HG03469 (cell line): Measurements from ENCODE around the gene KIF26B.
"Not testable (repeated sequence)": the region's sequence is repeated elsewhere in the genome, so short reads cannot be mapped to it uniquely, and the experiment has no call there.

Experiments used
- ATAC-seq: cut with Tn5 transposase; IDR thresholded peaks from one replicate; pipeline ENCODE4 v1.9.1; 2021; ENCODE audit warnings: mild to moderate bottlenecking, moderate library complexity, moderate number of reproducible peaks; ENCODE audit not compliant: unreplicated experiment

The KIF26B gene

DNA sequence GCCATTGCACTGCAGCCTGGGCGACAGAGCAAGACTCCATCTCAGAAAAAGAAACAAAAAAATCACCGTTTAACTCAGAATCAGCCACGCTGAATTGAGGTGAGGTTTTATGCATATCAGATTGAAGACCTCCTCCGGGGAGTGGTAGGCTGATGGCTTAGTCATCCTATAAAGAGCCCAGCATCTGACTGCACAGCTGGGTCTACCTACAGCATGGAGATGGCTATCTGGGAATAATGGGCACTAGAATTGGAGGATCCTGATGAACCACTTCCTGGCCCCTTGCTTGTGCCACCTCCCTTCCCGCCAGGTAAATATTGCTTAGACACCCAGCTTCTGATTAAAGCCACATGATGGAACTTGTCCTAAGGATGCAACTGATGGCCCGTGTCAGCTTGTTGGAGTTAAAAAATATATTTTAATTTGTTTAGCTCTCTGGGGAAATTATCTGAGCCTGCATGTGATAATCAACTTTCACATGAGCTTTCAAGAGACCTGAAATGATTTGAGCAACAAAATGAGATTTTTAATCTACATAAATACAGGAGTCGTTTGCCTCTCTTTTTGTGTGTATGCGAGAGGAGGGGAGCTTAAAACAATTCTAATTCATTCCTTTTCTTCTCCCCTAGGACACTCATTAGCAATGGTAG, 157.2 kb downstream of the KIF26B start:
- ATAC-seq: no peak

DNA sequence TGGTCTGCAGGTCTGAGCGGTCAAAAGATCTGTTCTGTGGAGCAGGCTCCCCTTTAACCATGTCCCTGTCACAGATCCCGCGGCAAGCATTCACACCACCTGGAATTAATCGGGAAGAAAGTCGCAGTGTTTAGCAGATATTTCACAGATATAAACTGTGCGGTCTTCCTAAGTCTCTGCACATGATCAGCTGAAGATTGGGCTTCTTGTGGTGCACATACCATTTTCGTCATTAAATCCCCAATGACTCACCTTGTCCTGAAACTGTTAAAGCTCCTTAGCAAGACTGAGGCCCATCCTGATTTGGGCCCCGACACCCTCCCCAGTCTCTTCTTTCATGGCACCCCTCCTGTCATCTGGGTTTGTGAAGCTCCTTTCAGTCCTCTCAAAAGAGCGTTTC, 158.8 kb downstream of the KIF26B start:
- no peak for ATAC-seq

GRCh38 chr1:245316784-245317183, 162.0 kb downstream of the KIF26B start:
- ATAC-seq: no peak

DNA sequence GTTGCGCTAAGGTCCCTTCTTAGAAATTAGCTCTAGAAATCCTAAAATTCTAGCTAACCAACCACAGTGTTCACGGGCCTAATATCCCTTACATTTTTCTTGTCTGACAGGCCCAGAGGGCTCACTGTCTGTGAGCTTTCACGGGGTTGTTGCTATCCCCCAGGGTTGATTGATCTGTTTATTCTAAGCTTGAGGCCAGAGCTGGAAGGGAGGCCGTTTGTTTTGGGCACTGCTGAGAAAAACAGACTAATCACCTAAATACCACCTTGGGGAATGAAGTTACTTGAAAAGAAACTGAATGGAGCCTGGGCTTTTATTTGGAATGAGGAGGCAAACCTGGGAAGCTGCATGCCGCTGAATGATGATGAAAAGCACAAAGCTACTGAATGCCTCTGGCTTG, 162.4 kb downstream of the KIF26B start:
- no peak for ATAC-seq

- ATAC-seq: no peak
Observed at GRCh38 chr1:245319094-245319493, 164.3 kb downstream of the KIF26B start.

DNA sequence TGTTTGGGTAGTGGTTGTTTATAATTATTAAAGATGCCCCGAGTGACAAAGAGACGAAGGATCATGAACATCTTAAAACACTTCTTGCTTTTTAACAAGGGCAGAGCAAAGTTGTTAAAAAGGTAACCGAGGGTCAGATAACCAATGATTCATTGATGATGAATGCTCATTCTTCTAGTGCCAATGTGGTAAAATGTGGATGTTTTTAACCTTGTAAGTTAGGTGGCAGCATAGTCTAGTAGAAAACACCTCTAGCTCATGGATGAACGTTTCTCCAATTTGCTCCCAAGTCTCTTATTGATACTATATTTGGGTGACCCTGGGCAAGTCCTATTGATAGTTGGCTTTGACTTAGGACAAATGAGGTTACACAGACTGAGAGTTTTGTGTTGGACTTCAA, 167.9 kb downstream of the KIF26B start:
- ATAC-seq: no peak

- ATAC-seq: not testable (repeated sequence)
Observed at GRCh38 chr1:245323765-245324164, 169.0 kb downstream of the KIF26B start.

GRCh38 chr1:245325922-245326795, 171.4 kb downstream of the KIF26B start:
- ATAC-seq: no peak

- no peak for ATAC-seq
Observed at GRCh38 chr1:245327360-245327759, 172.6 kb downstream of the KIF26B start.

GRCh38 chr1:245327842-245328241, 173.1 kb downstream of the KIF26B start:
- ATAC-seq: no peak

DNA sequence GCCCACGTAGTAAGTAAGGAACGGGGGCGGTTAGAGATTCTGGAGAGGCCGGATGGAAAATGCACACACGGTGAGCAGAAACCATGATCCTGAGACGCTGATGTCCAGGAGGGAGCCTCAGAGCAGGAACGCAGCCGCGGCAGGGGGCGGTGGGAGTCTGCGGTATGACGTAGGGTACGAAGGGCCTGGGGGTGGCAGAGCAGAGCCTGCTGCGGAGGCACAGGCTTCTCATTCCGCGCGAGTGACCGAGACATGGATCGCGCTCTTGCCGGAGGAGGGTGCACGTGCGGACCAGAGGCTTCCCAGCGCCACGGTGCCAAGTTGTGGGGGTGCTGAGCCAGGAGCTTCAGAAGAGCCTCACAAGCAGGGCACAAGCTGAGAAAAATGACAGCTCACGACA, 176.2 kb downstream of the KIF26B start:
- ATAC-seq: no peak

GRCh38 chr1:245332085-245332484, 177.3 kb downstream of the KIF26B start:
- ATAC-seq: no peak

DNA sequence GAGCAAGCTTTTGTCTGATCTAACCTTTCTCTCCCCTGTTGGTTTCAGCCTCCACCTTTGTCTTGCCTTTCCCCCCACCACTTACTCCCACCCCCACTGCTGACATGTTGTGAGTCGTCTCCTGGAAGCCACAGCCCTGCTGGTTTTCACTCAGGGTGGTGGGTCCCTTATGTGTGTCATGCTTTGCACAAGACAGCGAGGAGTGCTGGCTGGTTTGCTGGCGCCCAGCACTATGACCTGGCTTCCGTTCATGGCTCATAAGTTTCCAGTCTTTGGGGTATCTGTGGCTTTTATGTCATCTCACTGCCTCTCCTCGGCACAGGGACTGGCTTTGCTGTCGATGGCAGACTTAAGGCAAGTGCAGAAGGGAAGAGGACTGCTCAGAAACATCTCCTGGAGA, 177.7 kb downstream of the KIF26B start:
- ATAC-seq: no peak

GRCh38 chr1:245334235-245334634, 179.4 kb downstream of the KIF26B start:
- ATAC-seq: no peak

DNA sequence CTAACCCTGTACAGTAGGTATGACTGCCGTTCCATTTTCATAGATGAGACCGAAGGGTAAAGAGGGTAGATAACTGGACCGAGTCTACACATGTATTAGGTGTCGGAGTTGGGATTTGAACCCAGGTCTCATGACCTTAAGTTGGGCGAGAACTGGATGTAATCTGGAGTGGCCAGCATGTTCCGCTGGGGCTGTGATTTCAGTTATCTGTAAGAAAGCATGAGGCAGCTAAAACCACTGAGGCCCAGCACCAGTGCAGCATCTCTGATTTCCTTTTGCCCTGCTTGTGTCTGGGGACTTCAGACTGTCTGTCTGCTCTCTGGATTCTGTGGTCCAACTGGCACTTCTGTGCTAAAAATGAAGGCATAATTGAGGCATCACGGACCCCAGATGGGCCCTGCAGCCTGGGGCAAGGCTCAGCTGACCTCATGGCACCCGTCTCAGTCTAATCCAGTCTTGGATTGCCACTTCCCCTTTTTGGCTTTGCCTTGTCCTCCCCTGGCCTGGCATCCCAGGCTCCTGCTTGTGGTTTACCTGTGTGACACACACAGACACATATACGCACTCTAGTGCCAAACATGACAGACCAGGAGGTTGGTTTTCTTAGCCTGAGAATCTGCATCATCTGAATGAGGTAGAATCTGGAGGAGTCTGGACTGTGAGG, 180.2 kb downstream of the KIF26B start:
- ATAC-seq: no peak

- ATAC-seq: not testable (repeated sequence)
Observed at GRCh38 chr1:245335684-245336083, 180.9 kb downstream of the KIF26B start.

DNA sequence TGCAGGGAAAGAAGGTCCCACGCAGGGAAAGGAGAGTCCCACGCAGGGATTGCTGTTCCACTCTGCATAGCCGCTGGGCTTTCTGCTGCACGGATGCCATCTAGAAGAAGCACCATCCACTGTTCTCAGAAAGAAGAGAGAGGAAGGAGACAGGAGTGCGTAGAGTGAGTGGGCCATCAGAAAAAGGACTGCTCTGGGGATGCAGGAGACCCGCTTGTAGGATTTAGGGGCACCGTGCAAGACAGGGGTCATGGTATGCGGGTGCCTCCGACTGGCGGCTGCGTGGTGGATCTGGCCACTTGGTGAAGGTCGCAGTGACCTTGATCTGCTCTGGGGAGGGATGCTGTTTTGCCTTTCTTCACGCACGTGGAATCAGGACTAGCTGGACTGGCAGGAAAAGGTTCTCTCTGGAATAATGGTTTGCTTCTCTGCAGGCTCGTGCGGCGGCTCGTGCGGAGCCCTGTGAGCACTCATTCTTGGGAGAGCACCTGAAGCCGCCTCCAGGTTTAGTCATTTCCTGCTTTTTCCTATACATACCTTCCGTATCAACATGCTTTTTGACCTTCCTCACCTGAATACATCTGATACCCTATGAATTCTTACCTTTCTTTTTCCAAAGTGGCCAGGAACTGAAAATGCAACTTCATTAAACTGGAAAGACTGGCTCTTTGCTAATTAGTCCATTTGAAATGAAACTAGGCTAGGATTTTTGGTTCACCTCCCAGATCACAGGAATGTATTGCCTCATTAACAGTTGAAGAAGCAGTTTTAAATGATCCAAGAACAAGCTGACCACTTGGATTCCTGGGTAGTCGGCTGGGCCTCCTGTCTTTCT, 181.6 kb downstream of the KIF26B start:
- ATAC-seq: no peak

DNA sequence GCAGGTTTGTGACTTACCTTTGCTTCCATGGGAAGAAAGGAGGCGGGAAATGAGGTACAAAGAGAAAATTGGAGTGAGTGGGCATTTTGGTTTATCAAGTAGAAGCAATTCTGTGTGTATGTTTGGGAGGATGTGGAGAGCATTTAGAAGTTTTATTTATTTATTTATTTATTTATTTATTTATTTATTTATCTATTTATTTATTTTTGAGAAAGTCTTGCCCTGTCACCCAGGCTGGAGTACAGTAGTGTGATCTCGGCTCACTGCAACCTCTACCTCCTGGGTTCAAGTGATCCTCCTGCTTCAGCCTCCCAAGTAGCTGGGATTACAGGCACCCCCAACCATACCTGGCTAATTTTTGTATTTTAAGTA, 182.2 kb downstream of the KIF26B start:
- not testable (repeated sequence) for ATAC-seq

DNA sequence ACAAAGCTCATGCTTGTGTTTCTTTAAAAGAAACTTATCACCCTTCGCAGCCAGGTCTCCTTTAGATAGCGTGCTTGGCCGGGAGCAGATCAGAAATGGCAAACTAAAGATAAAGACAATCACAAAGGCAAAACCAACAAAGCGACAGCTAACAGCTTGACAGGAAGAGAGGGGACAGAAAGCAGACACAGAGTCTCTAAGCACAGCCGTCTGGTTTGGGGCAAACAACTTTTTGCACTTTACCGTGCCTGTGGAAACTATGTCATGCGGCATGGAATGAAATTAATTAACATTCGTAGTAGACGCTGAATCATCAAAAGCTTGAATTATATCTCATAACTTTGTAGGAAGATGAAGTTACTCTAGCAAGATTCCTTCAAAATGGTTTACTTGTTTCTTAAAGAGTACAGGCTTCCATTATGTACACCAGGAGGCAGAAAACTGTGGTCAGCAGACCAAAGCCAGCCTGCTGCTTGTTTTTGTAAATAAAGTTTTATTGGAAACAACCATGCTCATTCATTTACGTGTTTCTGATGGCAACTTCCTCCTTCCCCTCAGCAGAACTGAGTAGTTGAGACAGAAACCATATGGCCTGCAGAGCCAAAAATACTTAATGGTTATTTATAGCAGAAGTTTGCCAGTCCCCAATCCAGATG, 183.2 kb downstream of the KIF26B start:
- ATAC-seq: no peak

- ATAC-seq: no peak
Observed at GRCh38 chr1:245338485-245338877, 183.7 kb downstream of the KIF26B start.
